Nucleus accumbens (tissue), 56 donors: Measurements from ENCODE around the gene AKAP12.
"Not testable (repeated sequence)": the region's sequence is repeated elsewhere in the genome, so short reads cannot be mapped to it uniquely, and the experiment has no call there.

Experiments used
- DNase-seq, 56 donors: peaks; one replicate each; lab custom pipeline; 2025; lab: John Stamatoyannopoulos, UW

Gene AKAP12

GRCh38 chr6:151372164-151372563 lies 132.4 kb downstream of the AKAP12 start:
- DNase-seq: no peak

- DNase-seq: no peak
Measured at GRCh38 chr6:151374036-151374683, 134.4 kb downstream of the AKAP12 start.

GRCh38 chr6:151375833-151376232 lies 136.1 kb downstream of the AKAP12 start:
- DNase-seq: no peak

DNA sequence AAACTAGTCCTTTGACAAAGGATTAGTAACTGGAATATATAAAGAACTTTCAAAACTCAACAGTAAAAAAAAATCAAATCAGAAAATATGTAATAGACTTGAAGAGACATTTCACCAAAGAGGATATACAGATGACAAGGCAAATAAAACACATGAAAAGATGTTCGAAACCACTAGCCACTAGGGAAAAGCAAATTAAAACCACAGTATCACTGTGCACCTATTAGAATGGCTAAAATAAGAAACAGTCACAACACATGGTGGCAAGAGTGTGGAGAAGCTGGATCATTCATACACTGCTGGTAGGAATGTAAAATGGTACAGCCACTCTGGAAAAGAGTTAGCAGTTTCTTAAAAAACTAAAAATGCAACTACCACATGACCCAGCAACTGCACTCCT lies 136.7 kb downstream of the AKAP12 start:
- DNase-seq: no peak

DNA sequence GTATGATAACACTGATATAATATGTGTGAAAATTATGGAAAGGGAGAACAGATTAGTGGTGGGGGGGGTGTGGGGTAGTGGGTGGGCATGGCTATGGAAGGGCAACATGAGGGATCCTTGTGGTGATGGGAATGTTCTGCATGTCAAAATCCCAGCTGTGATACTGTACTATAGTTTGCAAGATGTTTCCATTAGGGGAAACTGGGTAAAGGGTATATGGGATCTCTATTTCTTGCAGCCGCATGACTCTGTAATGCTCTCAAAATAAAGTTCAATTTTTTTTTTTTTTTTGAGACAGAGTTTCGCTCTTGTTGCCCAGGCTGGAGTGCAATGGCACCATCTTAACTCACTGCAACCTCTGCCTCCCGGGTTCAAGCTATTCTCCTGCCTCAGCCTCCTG lies 137.3 kb downstream of the AKAP12 start:
- no peak for DNase-seq

DNA sequence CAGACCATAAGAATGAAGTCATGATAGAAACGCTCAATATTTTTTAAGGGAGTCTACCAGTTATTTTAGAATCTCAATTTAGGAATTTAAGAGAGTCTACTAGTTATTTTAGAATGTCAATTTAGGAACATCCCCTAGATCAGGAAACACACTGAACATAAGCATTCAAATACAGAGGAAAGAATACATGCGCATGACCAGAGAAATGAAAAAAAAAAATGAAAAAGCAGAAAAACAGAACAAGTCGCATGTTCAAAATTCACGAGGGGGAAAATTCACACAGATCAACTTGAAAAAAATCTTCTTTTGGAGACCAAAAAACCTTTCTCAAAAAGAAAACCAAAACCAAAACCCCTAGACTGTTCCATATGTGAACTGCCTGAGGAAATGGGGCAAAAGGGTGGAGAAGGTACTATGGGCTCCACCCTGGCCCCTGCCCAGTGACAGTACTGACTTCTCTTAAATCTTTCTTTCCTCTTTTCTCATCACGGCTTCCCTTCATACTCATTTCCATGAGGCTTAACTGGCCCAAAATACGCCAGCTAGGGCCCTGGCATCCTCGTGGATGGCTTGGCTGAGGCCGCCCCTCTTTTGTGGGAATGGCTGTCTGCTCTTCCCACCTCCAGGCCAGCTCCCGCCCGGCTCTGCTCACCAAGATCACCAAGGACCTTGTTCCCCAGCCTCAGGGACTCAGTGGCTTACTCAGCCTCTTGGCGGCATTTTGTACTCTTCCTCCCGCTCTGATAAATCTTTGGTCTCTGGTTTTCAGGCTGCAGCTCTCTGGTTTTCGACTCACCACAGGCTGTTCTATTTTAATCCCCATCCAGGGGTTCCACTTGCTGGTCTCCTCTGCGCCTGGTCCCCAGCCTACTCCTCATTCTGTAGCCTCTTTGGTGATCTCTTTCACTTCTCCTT lies 140.4 kb downstream of the AKAP12 start:
- DNase-seq: peak in 10 of 56 donors; percentile 1 to 35 (median 8)

GRCh38 chr6:151380848-151381205 lies 141.1 kb downstream of the AKAP12 start:
- DNase-seq: no peak

- no peak for DNase-seq
Measured at GRCh38 chr6:151381722-151382121, 142.0 kb downstream of the AKAP12 start.

DNA sequence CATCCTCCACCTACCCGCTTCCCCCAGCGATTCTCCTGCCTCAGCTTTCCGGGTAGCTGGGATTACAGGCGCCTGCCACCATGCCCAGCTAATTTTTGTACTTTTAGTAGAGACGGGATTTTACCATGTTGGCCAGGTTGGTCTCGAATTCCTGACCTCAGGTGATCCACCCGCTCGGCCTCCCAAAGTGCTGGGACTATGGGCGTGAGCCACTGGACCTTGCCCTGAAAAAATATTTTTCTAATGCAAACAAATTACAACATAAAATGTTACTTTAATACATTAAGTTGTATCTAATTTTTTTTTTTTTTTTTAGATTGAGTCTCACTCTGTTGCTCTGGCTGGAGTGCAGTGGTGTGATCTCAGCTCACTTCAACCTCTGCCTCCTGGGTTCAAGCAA lies 142.9 kb downstream of the AKAP12 start:
- DNase-seq: not testable (repeated sequence)

DNA sequence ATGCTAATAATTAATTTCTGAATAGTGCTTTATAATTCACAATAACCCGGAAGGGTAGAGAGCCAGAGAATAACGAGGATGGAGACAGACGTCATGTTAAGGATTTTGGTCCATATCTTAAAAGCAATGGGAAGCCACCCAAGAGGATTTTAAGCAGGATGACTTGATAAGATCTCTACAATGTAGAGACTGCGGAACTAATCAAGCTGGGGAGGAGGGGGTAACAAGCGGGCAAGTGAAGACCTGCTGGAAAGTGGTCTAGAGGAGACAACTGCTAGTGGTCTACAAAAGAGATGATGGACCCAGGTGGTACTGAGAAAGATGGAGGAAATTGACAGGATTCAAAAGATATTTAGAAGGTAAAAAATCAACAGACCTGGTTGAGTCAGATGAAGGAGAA lies 144.4 kb downstream of the AKAP12 start:
- DNase-seq: no peak

- DNase-seq: no peak
Measured at GRCh38 chr6:151385177-151385576, 145.4 kb downstream of the AKAP12 start.

GRCh38 chr6:151387175-151387970 lies 147.6 kb downstream of the AKAP12 start:
- DNase-seq: no peak

GRCh38 chr6:151388236-151388635 lies 148.5 kb downstream of the AKAP12 start:
- no peak for DNase-seq

DNA sequence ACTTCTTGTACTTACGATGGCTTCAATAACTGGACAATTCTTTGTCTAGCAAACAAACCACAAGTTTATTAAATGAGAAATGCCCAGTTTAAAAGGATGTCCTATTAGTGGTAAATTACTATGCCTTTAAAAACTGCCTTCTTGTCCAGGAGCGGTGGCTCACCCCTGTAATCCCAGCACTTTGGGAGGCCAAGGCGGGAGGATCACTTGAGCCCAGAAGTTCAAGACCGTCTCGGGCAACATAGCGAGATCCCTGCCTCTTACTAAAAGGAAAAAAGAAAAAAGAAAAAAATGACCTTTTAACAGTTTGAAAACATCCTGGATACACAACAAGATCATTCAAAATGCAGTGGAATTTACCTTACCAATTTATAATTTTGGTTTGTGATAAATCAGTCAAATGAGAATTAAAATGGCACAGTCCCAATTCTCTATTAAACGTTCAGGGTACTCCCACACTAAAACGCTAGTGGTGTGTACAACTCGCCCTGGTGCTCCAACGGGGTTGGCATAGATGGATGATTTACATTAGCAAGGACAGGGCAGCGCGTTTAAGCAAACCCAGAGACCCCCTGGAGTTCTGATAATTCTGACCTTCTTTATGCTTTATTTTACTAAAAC lies 149.3 kb downstream of the AKAP12 start:
- DNase-seq: peak in 2 of 56 donors; percentile 41 to 42

- DNase-seq: peak in 45 of 56 donors; percentile 9 to 90 (median 66)
Measured at GRCh38 chr6:151389618-151390275, 150.0 kb downstream of the AKAP12 start.

- peak; percentile 80 to 99 (median 95) for DNase-seq
Measured at GRCh38 chr6:151390276-151390850, 150.6 kb downstream of the AKAP12 start.

- DNase-seq: peak in 52 of 56 donors; percentile 10 to 87 (median 73)
Measured at GRCh38 chr6:151390851-151391470, 151.2 kb downstream of the AKAP12 start.

GRCh38 chr6:151391471-151392413 lies 152.0 kb downstream of the AKAP12 start, which contains the start of gene ZBTB2:
Gene ZBTB2 (minus strand): TSS chr6:151391559. CDS start chr6:151373637, 17,922 bp downstream.
- DNase-seq: peak in 54 of 56 donors; percentile 11 to 85 (median 56)
